Fibroblast of skin of right quadriceps (primary cell): ENCODE data around the gene BTBD9.

ENCODE experiments used
- DNase-seq: peaks from one replicate; pipeline ENCODE4 v3.0.0-alpha.2; 2013

The BTBD9 gene

GRCh38 chr6:38154731-38155130, 485.0 kb downstream of the BTBD9 start:
- no peak for DNase-seq

GRCh38 chr6:38153798-38154345, 485.9 kb downstream of the BTBD9 start:
- DNase-seq = no peak

DNA sequence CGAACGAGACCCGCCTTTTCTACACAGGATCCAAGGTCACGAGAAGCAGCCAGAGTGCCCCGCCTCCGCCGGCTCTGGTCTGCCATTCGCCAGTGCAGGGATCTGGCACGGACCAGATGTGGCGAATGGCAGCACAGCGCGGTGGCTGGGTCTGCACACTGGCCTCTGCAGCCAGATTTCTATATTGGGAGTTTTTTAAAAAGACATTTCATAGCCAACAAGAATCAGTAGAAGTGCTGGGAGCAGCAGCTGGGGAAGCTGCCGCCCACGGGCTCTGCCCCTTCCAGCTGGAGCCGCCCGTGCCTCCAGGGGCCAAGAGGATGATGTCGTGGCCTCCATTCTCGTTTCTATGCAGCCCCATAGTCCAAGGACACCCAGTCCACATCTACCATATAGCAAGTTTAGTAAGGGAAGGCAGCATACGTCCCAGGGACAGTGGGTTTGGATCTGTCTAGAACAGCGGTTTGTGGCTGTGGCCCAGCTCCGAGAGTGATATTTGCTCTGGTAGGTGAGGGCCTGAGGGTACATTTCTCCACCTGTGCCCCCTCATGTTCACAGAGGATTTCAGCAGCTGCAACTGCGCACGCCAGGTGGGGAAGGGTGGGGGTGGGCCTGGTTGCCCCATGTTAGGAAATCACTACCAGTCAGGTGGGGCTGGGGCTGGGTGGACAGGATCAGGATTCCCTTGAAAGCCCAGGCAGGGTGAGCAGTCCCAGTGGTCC, 486.5 kb downstream of the BTBD9 start:
- DNase-seq = no peak

DNA sequence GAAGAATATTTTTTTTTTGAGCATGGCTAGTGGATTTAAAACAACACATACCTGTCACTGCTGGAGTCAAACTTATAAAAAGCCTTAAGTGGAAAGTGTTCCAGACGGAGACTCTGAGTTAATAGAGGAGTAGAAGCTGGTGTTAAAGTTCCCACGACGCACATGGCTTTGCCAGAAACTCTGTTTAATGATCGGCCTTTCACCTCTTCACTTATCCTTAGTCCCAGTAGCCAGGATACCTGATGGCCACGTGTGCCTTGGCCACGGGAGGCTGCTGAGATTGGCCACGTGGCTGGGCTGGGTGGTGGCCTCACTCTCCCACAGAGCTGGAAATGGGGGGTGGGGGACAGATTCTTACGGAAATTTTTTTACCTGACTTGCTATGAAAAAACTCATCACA, 487.1 kb downstream of the BTBD9 start:
- DNase-seq = no peak

GRCh38 chr6:38151580-38152500, 487.9 kb downstream of the BTBD9 start:
- no peak for DNase-seq

- DNase-seq = no peak
Observed at GRCh38 chr6:38150681-38151296, 488.9 kb downstream of the BTBD9 start.

DNA sequence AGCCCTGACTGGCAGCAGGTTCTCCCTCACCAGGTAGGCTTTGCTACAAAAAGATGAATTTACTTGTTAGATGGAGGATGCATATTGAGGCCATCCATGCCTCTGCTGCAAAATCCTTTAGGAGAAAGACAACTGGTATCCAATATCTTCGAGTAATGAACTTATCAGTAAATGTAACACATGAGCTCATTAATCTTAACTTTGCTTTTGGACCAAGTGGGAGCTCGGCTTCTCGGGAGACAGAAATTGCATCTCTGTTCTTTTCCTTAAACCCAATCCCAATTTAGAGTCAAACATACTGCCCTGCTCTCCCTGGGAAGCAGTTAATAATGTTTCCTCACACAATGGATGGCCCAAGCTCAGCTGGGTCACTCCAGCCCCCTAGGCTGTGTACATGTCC, 489.7 kb downstream of the BTBD9 start:
- DNase-seq = no peak

GRCh38 chr6:38149531-38149930, 490.2 kb downstream of the BTBD9 start:
- peak; percentile 42 for DNase-seq

GRCh38 chr6:38148606-38149005, 491.1 kb downstream of the BTBD9 start:
- DNase-seq = no peak

GRCh38 chr6:38146734-38147027, 493.0 kb downstream of the BTBD9 start:
- no peak for DNase-seq

GRCh38 chr6:38146021-38146733, 493.6 kb downstream of the BTBD9 start:
- DNase-seq = no peak

- no peak for DNase-seq
Observed at GRCh38 chr6:38144365-38144945, 495.3 kb downstream of the BTBD9 start.

DNA sequence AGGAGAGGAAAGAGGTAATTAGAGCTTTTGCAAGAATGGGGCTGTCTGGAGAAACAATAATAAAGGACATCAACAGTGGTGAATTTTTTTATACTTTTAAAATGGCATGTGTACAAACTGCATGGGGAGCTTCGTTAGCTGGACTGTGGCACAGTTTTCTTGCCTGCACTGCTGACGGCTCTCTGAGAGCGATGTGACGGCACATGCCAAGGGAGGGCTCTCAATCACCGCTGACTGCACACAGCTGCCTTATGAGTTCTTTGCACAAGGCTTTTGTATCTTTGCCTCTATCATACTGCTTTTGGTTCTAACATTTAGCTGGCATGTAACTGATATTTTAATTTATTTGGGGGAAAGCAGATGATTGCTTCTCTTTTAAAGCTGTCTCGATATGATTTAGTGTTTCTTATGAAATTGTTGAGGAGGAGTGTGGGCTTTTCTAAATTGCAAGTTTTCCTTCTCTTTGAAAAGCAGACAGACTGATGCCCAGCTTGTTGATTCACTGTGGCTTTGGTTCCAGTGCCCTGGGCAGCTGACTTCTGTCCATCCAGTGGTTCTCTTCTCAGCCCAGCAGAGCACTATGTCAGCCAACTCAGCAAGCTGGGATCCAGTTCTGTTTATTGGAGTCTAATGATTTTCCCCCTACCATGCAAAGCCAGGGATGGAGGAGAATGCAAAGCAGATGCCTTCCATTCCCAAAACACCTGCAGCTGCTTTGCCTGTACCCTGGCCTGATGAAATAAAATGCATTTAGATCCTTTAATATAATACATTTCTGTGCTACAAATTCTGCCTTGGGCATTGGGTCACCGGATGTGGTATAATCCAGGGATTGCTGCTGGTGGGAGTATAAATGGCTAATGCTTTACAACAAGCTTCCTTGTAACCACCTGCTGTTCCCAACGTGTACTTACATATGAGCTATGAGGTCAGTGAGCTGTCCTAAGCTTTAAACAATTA, 496.3 kb downstream of the BTBD9 start:
- no peak for DNase-seq

- no peak for DNase-seq
Observed at GRCh38 chr6:38142178-38142902, 497.4 kb downstream of the BTBD9 start.

DNA sequence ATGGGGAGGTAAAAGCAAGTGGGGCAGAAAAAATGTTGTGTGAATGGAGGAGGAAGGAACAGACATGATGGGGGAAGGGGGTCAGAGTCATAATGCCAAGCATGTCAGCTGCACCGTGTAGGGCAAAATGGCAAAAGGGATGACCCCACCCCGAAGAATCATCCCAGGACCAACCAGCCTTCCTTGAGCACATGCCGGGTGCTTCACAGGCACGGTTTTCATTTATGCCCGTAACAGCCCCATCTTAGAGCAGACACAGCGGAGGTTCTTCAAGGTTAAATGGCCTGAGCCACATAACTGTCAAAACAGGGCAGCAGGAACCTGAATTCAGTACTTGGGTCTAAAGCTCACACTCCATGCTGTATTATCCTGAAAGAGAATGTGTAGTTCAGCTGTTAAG, 498.0 kb downstream of the BTBD9 start:
- DNase-seq = no peak

GRCh38 chr6:38141085-38141484, 498.6 kb downstream of the BTBD9 start:
- DNase-seq = no peak

- no peak for DNase-seq
Observed at GRCh38 chr6:38138374-38138773, 501.4 kb downstream of the BTBD9 start.

DNA sequence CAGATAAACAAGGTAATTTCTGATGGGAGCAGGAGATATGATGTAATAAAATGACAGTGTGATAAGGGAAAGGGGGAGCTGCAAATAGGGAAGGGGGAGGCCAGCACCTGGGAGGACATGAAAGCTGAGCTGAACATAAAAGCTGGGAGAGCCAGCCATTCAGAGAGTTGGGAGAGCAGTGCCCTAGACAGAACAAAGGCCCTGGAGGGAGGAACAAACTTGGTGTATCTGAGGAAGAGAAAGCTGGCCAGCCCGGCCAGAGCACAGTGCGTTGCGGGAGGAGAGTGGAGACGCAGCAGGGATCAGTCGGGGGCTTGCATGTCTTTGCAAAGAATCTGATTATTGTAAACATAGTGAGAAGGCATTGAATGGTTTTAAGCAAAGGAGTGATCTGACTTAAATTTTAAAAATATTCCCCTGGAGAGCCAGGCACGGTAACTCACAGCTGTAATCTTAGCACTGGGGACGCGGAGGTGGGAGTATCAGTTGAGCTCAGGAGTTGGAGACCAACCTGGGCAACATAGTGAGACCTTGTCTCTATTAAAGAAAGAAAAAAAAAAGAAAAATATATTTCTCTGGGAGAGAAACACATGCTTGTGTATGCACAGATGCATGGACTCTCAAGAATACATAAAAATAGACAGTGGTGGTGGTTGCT, 502.0 kb downstream of the BTBD9 start:
- DNase-seq = no peak

DNA sequence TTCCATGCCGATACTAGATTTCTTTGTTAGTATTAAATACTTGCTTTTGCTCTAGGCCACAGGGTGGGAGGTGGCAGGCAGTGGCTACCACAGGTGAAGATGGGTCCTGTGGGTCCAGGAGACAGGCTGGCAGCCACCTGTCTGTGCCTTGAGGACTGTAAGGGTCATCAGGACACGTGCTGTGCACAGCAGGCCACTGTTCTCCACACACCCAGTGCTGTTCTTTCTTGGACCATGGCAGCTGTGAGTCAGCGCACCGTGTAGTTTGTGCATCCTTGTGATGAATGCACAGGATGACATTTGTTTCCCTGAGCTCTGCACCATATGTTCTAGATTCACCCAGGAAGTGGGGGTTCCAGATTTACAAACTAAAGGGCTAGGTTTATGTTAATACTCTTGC, 503.2 kb downstream of the BTBD9 start:
- no peak for DNase-seq

GRCh38 chr6:38134704-38135088, 505.0 kb downstream of the BTBD9 start:
- DNase-seq = no peak
